ENCODE results near the gene SERINC2.

Gene SERINC2

GRCh38 chr1:31413405-31414001 is 490 bp downstream of the SERINC2 start:
- no peak for DNase-seq (ENCODE audit: low read depth)
- in situ Hi-C loops (cut with HindIII; ENCODE audit: low sequenced_read_pairs): no loop called here
- TF ChIP-seq CTCF (IDR thresholded peaks at IDR 0.05; ENCODE audit: low read depth, low read length, missing control alignments): no peak
- H3K4me3 ChIP-seq (ENCODE audit: low read depth, low read length): peak overlapping the region; percentile 47

GRCh38 chr1:31414980-31415370 is 2.0 kb downstream of the SERINC2 start:
- H3K4me3 ChIP-seq (ENCODE audit: low read depth, low read length): no peak overlapping the region
- in situ Hi-C loops (cut with HindIII; ENCODE audit: low sequenced_read_pairs): no loop called here
- no peak for DNase-seq (ENCODE audit: low read depth)
- no peak for TF ChIP-seq CTCF (IDR thresholded peaks at IDR 0.05; ENCODE audit: low read depth, low read length, missing control alignments)

GRCh38 chr1:31415658-31416057 is 2.6 kb downstream of the SERINC2 start:
- DNase-seq (ENCODE audit: low read depth): no peak
- in situ Hi-C loops (cut with HindIII; ENCODE audit: low sequenced_read_pairs): no loop called here
- TF ChIP-seq CTCF (IDR thresholded peaks at IDR 0.05; ENCODE audit: low read depth, low read length, missing control alignments): no peak
- H3K4me3 ChIP-seq (ENCODE audit: low read depth, low read length): no peak overlapping the region

GRCh38 chr1:31416101-31416736 is 3.2 kb downstream of the SERINC2 start:
- H3K4me3 ChIP-seq (ENCODE audit: low read depth, low read length): no peak overlapping the region
- in situ Hi-C loops (cut with HindIII; ENCODE audit: low sequenced_read_pairs): no loop called here
- DNase-seq (ENCODE audit: low read depth): no peak
- no peak for TF ChIP-seq CTCF (IDR thresholded peaks at IDR 0.05; ENCODE audit: low read depth, low read length, missing control alignments)

- H3K4me3 ChIP-seq (ENCODE audit: low read depth, low read length): no peak overlapping the region
- no peak for TF ChIP-seq CTCF (IDR thresholded peaks at IDR 0.05; ENCODE audit: low read depth, low read length, missing control alignments)
- DNase-seq (ENCODE audit: low read depth): no peak
- in situ Hi-C loops (cut with HindIII; ENCODE audit: low sequenced_read_pairs): no loop called here
These were observed 4.1 kb downstream of the SERINC2 start for GRCh38 chr1:31417148-31417547.

- in situ Hi-C loops (cut with HindIII; ENCODE audit: low sequenced_read_pairs): no loop called here
- no peak overlapping the region for H3K4me3 ChIP-seq (ENCODE audit: low read depth, low read length)
- no peak for DNase-seq (ENCODE audit: low read depth)
- no peak for TF ChIP-seq CTCF (IDR thresholded peaks at IDR 0.05; ENCODE audit: low read depth, low read length, missing control alignments)
These were observed 5.8 kb downstream of the SERINC2 start for GRCh38 chr1:31418626-31419323.

Measured in astrocyte of the cerebellum (primary cell).